PC-9 (cell line): ENCODE data around the gene SH3GL1. TPM values are rescaled to one million over a fixed set of nuclear protein-coding genes. Genes with fewer than 3 reads are reported as not detected.
A peak's percentile ranks its signal among the peaks of the same experiment; 100 is the strongest.

Experiments
- BruUV-seq: library from RNA; stranded (reverse); fragments of 400-500 nt; replicated peaks from 2 replicates; lab custom pipeline; 2021; lab: Mats Ljungman, UMichigan
- CTCF ChIA-PET: fragments of 300-600 bp; sonication (Branson Sonifier 250); formaldehyde crosslinking; loops from one replicate; lab custom pipeline; 2022; ENCODE audit warnings: antibody characterized with exemption; lab: Charles Lee
- POLR2A ChIA-PET: fragments of 300-600 bp; sonication (Branson Sonifier 250); formaldehyde crosslinking; loops from one replicate; lab custom pipeline; 2022; ENCODE audit warnings: antibody characterized with exemption; ENCODE audit not compliant: unreplicated experiment; lab: Charles Lee
- DNase-seq, 2 experiments: peaks; one replicate each; pipeline versions ENCODE4 v3.0.0 to v3.0.0-alpha.2; 2015 to 2022; ENCODE audit warnings: mixed read lengths in 1 of 2
- H2AFZ ChIP-seq: fragments of 200-600 bp; sonication (generic); 2 replicates; pipeline ENCODE4 v1.8.1; 2017; ENCODE audit warnings: antibody characterized with exemption
- H3F3A ChIP-seq: fragments of 200-600 bp; sonication (generic); 2 replicates; pipeline ENCODE4 v1.8.1; 2017; ENCODE audit warnings: antibody characterized with exemption, mild to moderate bottlenecking, low read depth; ENCODE audit not compliant: insufficient read depth
- H3K27ac ChIP-seq: fragments of 200-600 bp; sonication (generic); 2 replicates; pipeline ENCODE4 v1.6.1; 2016; ENCODE audit warnings: mixed run types
- H3K27me3 ChIP-seq: fragments of 200-600 bp; sonication (generic); 2 replicates; pipeline ENCODE4 v1.6.1; 2016; ENCODE audit warnings: low read depth, mixed run types; ENCODE audit not compliant: insufficient read depth
- H3K36me3 ChIP-seq: fragments of 200-600 bp; sonication (generic); 2 replicates; pipeline ENCODE4 v1.6.1; 2016; ENCODE audit warnings: low read depth, mixed run types
- H3K4me1 ChIP-seq: fragments of 200-600 bp; sonication (generic); replicated peaks from 2 replicates; pipeline ENCODE4 v1.6.1; 2016; ENCODE audit warnings: mixed run types; ENCODE audit not compliant: insufficient read depth
- H3K4me2 ChIP-seq: fragments of 200-600 bp; sonication (generic); 2 replicates; pipeline ENCODE4 v1.6.1; 2017; ENCODE audit warnings: mixed run types
- H3K4me3 ChIP-seq: fragments of 200-600 bp; sonication (generic); 2 replicates; pipeline ENCODE4 v1.6.1; 2016; ENCODE audit warnings: mixed run types
- H3K79me2 ChIP-seq: fragments of 200-600 bp; sonication (generic); 2 replicates; pipeline ENCODE4 v1.6.1; 2017; ENCODE audit warnings: low read depth, mixed run types
- H3K9me2 ChIP-seq: fragments of 200-600 bp; sonication (generic); 2 replicates; pipeline ENCODE4 v1.8.1; 2017; ENCODE audit warnings: mild to moderate bottlenecking; ENCODE audit not compliant: insufficient read depth
- H3K9me3 ChIP-seq: fragments of 200-600 bp; sonication (generic); 2 replicates; pipeline ENCODE4 v1.8.1; 2016; ENCODE audit warnings: low read depth; ENCODE audit not compliant: insufficient read depth
- H4K20me1 ChIP-seq: fragments of 200-600 bp; sonication (generic); 2 replicates; pipeline ENCODE4 v1.8.1; 2017; ENCODE audit not compliant: insufficient read depth
- EZH2 ChIP-seq: fragments of 200-600 bp; sonication (generic); IDR thresholded peaks from 2 replicates; pipeline ENCODE4 v1.8.0; 2017; ENCODE audit warnings: antibody characterized with exemption, low read depth
- intact Hi-C: fragments of 100-400 bp; cut with micrococcal nuclease; formaldehyde crosslinking; loops from one replicate; pipeline ENCODE4 v1.10.0; 2022; ENCODE audit not compliant: unreplicated experiment
- total RNA-seq: library from RNA; stranded (reverse); gene quantifications from 2 replicates; pipeline ENCODE4 v1.2.3, GENCODE V29; 2021
- TF ChIP-seq, protein P1 (sequence below): fragments of 200-600 bp; sonication (generic); conservative IDR thresholded peaks from 2 replicates; pipeline ENCODE4 v1.6.1; 2017; ENCODE audit warnings: mixed run types, antibody characterized with exemption, mild to moderate bottlenecking, moderate library complexity

Gene SH3GL1
- total RNA-seq, 1 experiment from 2014 or later: 49.2 TPM

DNA sequence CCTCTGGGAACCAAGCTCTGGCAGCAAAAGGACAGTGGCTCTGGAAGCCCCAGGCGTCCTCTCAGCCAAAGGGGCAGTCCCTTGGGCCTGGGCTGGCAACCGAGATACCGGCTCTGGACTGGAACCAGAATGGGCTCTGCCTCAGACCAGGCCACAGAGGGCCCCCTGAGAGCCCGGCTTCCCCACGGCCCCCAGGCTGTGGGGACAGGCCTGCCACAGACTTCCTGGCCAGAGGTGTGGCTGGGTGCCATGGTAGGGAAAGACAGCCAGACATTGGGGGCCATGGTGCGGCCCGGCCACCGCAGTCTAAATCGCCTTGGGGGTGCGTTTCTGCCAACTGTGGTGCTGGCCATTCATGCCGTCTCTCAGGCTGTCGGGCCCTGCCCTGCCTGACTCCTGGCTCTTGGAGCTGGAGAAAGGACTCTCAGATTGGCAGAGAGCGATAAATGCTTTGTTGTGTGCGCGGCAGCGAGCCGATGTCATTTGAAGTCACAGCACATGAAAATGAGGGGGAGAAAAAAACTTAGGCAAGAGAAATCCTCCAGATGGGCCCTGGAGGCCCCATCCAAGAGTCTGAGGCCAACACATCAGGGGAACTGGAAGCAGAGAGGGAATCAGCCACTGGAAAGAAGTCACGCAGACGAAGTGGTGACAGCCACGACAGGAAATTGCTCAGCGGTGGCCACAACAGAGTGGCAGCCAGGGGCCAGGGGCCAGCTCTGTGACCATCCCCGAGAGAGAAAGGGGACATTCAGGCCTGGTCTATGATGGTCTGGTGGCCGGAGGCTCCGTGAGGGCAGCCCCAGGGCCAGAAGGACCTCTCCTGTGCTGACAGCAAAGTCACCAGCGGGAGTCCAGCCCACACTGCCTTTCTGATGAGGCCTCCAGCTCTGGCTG, 26.5 kb downstream of the SH3GL1 start:
- peak overlapping the region; percentile 95 for H3K27ac ChIP-seq
- H4K20me1 ChIP-seq: peaks cover 3% of the 10 kb centered on the region
- H3K27me3 ChIP-seq: no peaks in the 10 kb centered on the region
- H3F3A ChIP-seq: peaks cover 47% of the 10 kb centered on the region
- DNase-seq: no peak
- no peaks in the 10 kb centered on the region for H3K9me3 ChIP-seq
- ChIA-PET CTCF (no interaction called here), POLR2A (no interaction called here)
- H3K4me2 ChIP-seq: peak overlapping the region; percentile 80
- intact Hi-C loops: loop anchor here (2.0 to 10.0 kb wide), 2 partner anchors 15 to 351 kb away; partner anchors contain the start of gene DPP9
- peaks cover 56% of the 10 kb centered on the region for H3K4me1 ChIP-seq
- H3K36me3 ChIP-seq: no peaks in the 10 kb centered on the region
- H2AFZ ChIP-seq: no peak overlapping the region
- BruUV-seq: TSS peak; percentile 67
- no peak overlapping the region for H3K4me3 ChIP-seq
- peaks cover 29% of the 10 kb centered on the region for H3K79me2 ChIP-seq
- TF ChIP-seq EZH2: no peak
- TF ChIP-seq, protein P1, sequence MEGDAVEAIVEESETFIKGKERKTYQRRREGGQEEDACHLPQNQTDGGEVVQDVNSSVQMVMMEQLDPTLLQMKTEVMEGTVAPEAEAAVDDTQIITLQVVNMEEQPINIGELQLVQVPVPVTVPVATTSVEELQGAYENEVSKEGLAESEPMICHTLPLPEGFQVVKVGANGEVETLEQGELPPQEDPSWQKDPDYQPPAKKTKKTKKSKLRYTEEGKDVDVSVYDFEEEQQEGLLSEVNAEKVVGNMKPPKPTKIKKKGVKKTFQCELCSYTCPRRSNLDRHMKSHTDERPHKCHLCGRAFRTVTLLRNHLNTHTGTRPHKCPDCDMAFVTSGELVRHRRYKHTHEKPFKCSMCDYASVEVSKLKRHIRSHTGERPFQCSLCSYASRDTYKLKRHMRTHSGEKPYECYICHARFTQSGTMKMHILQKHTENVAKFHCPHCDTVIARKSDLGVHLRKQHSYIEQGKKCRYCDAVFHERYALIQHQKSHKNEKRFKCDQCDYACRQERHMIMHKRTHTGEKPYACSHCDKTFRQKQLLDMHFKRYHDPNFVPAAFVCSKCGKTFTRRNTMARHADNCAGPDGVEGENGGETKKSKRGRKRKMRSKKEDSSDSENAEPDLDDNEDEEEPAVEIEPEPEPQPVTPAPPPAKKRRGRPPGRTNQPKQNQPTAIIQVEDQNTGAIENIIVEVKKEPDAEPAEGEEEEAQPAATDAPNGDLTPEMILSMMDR: no peak
- H3K9me2 ChIP-seq: no peaks in the 10 kb centered on the region

DNA sequence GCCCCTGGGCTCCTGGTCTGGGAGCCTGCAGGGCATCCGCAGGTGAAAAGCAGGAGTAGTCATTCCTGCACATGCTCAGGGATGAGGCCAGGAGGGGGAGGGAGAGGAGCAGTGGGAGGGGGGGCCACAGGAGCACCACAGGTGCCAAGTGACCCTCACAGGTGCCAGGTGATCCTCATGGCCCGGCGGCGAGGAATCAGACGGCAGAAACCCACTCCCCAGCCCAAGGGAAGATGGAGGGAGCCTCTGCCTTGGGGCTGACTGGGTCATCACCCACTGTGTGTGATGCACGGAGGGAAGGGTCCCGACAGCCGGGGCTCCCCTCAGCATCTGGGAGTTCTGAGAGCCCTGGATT, 27.4 kb downstream of the SH3GL1 start:
- Histone ChIP-seq H3K4me2 (no peak overlapping the region), H4K20me1 (no peaks in the 10 kb centered on the region; the same call in none of the 2 replicates), H3K36me3 (no peaks in the 10 kb centered on the region), H3K4me3 (no peak overlapping the region), H3K27ac (no peak overlapping the region), H3K27me3 (no peaks in the 10 kb centered on the region), H2AFZ (no peak overlapping the region), H3K4me1 (peaks cover 48% of the 10 kb centered on the region), H3F3A (peaks cover 38% of the 10 kb centered on the region), H3K79me2 (peaks cover 20% of the 10 kb centered on the region), H3K9me3 (no peaks in the 10 kb centered on the region), H3K9me2 (no peaks in the 10 kb centered on the region)
- no peak for DNase-seq
- no TSS peak for BruUV-seq
- CTCF ChIA-PET: no interaction called here
- TF ChIP-seq, protein P1: no peak
- TF ChIP-seq EZH2: no peak
- POLR2A ChIA-PET: no interaction called here
- intact Hi-C loops: loop anchor here (10.0 kb wide), 1 partner anchor 352 kb away; the partner anchor contains the start of gene DPP9

DNA sequence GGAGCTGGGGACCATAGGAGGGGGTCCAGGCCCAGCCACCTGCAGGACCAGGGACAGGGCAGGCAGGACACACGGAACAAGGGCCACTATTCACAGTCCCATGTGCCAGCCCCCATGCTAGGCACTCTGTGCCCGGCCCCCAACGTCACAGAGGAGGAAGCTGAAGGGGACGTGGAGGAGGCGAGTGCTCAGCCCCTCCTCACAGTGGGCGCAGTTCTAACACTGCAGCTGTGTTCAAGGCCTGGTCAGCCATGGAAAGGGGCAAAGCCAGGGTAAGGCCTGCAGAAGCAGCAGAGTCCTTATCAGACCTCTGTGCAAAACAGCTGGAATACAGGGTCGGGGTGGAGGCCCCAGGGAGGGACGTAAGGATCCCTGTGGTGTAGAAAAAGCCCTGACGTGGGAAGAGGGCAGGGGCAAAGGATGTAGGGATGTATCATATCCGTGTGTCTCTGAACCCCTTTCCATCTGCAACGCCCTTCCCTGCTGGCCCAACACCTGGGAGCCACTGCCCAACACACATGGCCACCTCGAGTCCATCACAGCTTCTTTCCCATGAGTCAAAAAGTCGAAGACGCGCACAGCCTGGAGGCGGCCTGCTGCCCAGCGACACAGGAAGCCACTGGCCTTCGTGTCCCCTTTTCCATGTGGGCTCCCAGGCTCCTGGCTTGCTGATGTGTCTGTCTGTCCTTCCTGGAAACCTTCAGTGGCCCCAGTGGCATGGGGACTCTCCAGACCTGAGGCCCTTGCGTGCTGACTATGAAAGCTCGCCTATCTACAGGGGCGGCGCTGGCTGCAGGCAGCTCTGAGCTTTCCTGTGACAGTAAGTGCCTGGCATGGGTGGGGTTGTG, 28.0 kb downstream of the SH3GL1 start:
- H3K27me3 ChIP-seq: no peaks in the 10 kb centered on the region
- no peaks in the 10 kb centered on the region for H3K9me2 ChIP-seq
- no peak overlapping the region for H3K27ac ChIP-seq
- H3K4me3 ChIP-seq: no peak overlapping the region
- no peak overlapping the region for H3K4me2 ChIP-seq
- BruUV-seq: no TSS peak
- no peaks in the 10 kb centered on the region for H3K36me3 ChIP-seq
- H3K4me1 ChIP-seq: peaks cover 42% of the 10 kb centered on the region
- intact Hi-C loops: loop anchor here (10.0 kb wide), 1 partner anchor 352 kb away; the partner anchor contains the start of gene DPP9
- ChIA-PET CTCF (no interaction called here), POLR2A (no interaction called here)
- peaks cover 32% of the 10 kb centered on the region for H3F3A ChIP-seq
- H4K20me1 ChIP-seq: no peaks in the 10 kb centered on the region; the same call in 1 of the 2 replicates
- no peak overlapping the region for H2AFZ ChIP-seq
- peaks cover 18% of the 10 kb centered on the region for H3K79me2 ChIP-seq
- TF ChIP-seq EZH2: no peak
- TF ChIP-seq, protein P1: no peak
- no peaks in the 10 kb centered on the region for H3K9me3 ChIP-seq
- DNase-seq: no peak
